Measurements from ENCODE around the gene IL1R1.

Gene IL1R1

GRCh38 chr2:102158011-102158755 is 15.6 kb downstream of the IL1R1 start:
- Histone ChIP-seq H3K27me3 (ENCODE audit: control insufficient read depth in 1 of 2, insufficient read depth in 2 of 2, low read length in 2 of 2) (no peaks in the 10 kb centered on the region), H3K4me1 (ENCODE audit: insufficient read depth, low read length) (no peaks in the 10 kb centered on the region), H3K9ac (ENCODE audit: low read length) (no peak overlapping the region), H3K4me3 (ENCODE audit: low read depth in 1 of 2, low read length in 2 of 2) (no peak overlapping the region), H3K27ac (ENCODE audit: low read depth, low read length) (no peak overlapping the region), H3K36me3 (ENCODE audit: insufficient read depth, low read length) (peaks cover 4% of the 10 kb centered on the region), H3K9me3 (ENCODE audit: low read length) (no peaks in the 10 kb centered on the region)

- no peak overlapping the region for H3K27ac ChIP-seq (ENCODE audit: low read depth, low read length)
- H3K36me3 ChIP-seq (ENCODE audit: insufficient read depth, low read length) = peaks cover 4% of the 10 kb centered on the region
- no peaks in the 10 kb centered on the region for H3K27me3 ChIP-seq (ENCODE audit: control insufficient read depth in 1 of 2, insufficient read depth in 2 of 2, low read length in 2 of 2)
- H3K9me3 ChIP-seq (ENCODE audit: low read length) = no peaks in the 10 kb centered on the region
- H3K4me3 ChIP-seq (ENCODE audit: low read depth in 1 of 2, low read length in 2 of 2) = no peak overlapping the region
- H3K9ac ChIP-seq (ENCODE audit: low read length) = no peak overlapping the region
- H3K4me1 ChIP-seq (ENCODE audit: insufficient read depth, low read length) = no peaks in the 10 kb centered on the region
These were observed 16.7 kb downstream of the IL1R1 start for GRCh38 chr2:102159295-102159694.

GRCh38 chr2:102166189-102166845 is 23.8 kb downstream of the IL1R1 start:
- Histone ChIP-seq H3K27me3 (ENCODE audit: control insufficient read depth in 1 of 2, insufficient read depth in 2 of 2, low read length in 2 of 2) (no peaks in the 10 kb centered on the region), H3K27ac (ENCODE audit: low read depth, low read length) (no peak overlapping the region), H3K9ac (ENCODE audit: low read length) (no peak overlapping the region), H3K4me1 (ENCODE audit: insufficient read depth, low read length) (peaks cover 6% of the 10 kb centered on the region), H3K4me3 (ENCODE audit: low read depth in 1 of 2, low read length in 2 of 2) (no peak overlapping the region), H3K9me3 (ENCODE audit: low read length) (no peaks in the 10 kb centered on the region), H3K36me3 (ENCODE audit: insufficient read depth, low read length) (no peaks in the 10 kb centered on the region)

GRCh38 chr2:102168026-102168771 is 25.7 kb downstream of the IL1R1 start:
- peaks cover 6% of the 10 kb centered on the region for H3K4me1 ChIP-seq (ENCODE audit: insufficient read depth, low read length)
- H3K27me3 ChIP-seq (ENCODE audit: control insufficient read depth in 1 of 2, insufficient read depth in 2 of 2, low read length in 2 of 2) = no peaks in the 10 kb centered on the region
- H3K36me3 ChIP-seq (ENCODE audit: insufficient read depth, low read length) = peaks cover 13% of the 10 kb centered on the region

GRCh38 chr2:102171946-102172345 is 29.4 kb downstream of the IL1R1 start:
- no peak overlapping the region for H3K9ac ChIP-seq (ENCODE audit: low read length)
- no peaks in the 10 kb centered on the region for H3K9me3 ChIP-seq (ENCODE audit: low read length)
- no peaks in the 10 kb centered on the region for H3K27me3 ChIP-seq (ENCODE audit: control insufficient read depth in 1 of 2, insufficient read depth in 2 of 2, low read length in 2 of 2)
- H3K4me1 ChIP-seq (ENCODE audit: insufficient read depth, low read length) = no peaks in the 10 kb centered on the region
- peaks cover 13% of the 10 kb centered on the region for H3K36me3 ChIP-seq (ENCODE audit: insufficient read depth, low read length)
- H3K4me3 ChIP-seq (ENCODE audit: low read depth in 1 of 2, low read length in 2 of 2) = no peak overlapping the region
- no peak overlapping the region for H3K27ac ChIP-seq (ENCODE audit: low read depth, low read length)

More at GRCh38 chr2:102168026-102168771, 25.7 kb downstream of the IL1R1 start:
- H3K9ac ChIP-seq (ENCODE audit: low read length) = no peak overlapping the region
- H3K4me3 ChIP-seq (ENCODE audit: low read depth in 1 of 2, low read length in 2 of 2) = no peak overlapping the region
- no peak overlapping the region for H3K27ac ChIP-seq (ENCODE audit: low read depth, low read length)
- no peaks in the 10 kb centered on the region for H3K9me3 ChIP-seq (ENCODE audit: low read length)

GRCh38 chr2:102172745-102173144 is 30.2 kb downstream of the IL1R1 start:
- Histone ChIP-seq H3K4me1 (ENCODE audit: insufficient read depth, low read length) (no peaks in the 10 kb centered on the region), H3K9ac (ENCODE audit: low read length) (no peak overlapping the region), H3K4me3 (ENCODE audit: low read depth in 1 of 2, low read length in 2 of 2) (no peak overlapping the region), H3K27me3 (ENCODE audit: control insufficient read depth in 1 of 2, insufficient read depth in 2 of 2, low read length in 2 of 2) (no peaks in the 10 kb centered on the region), H3K27ac (ENCODE audit: low read depth, low read length) (no peak overlapping the region), H3K36me3 (ENCODE audit: insufficient read depth, low read length) (peaks cover 13% of the 10 kb centered on the region), H3K9me3 (ENCODE audit: low read length) (no peaks in the 10 kb centered on the region)

GRCh38 chr2:102176172-102176571 is 33.6 kb downstream of the IL1R1 start:
- H3K36me3 ChIP-seq (ENCODE audit: insufficient read depth, low read length) = peaks cover 13% of the 10 kb centered on the region
- H3K4me3 ChIP-seq (ENCODE audit: low read depth in 1 of 2, low read length in 2 of 2) = no peak overlapping the region
- H3K9me3 ChIP-seq (ENCODE audit: low read length) = no peaks in the 10 kb centered on the region
- H3K27me3 ChIP-seq (ENCODE audit: control insufficient read depth in 1 of 2, insufficient read depth in 2 of 2, low read length in 2 of 2) = no peaks in the 10 kb centered on the region
- H3K4me1 ChIP-seq (ENCODE audit: insufficient read depth, low read length) = no peaks in the 10 kb centered on the region
- H3K9ac ChIP-seq (ENCODE audit: low read length) = no peak overlapping the region
- no peak overlapping the region for H3K27ac ChIP-seq (ENCODE audit: low read depth, low read length)

GRCh38 chr2:102177814-102178478 is 35.4 kb downstream of the IL1R1 start:
- Histone ChIP-seq H3K27ac (ENCODE audit: low read depth, low read length) (no peak overlapping the region), H3K9ac (ENCODE audit: low read length) (no peak overlapping the region), H3K4me1 (ENCODE audit: insufficient read depth, low read length) (no peaks in the 10 kb centered on the region), H3K27me3 (ENCODE audit: control insufficient read depth in 1 of 2, insufficient read depth in 2 of 2, low read length in 2 of 2) (no peaks in the 10 kb centered on the region), H3K36me3 (ENCODE audit: insufficient read depth, low read length) (peaks cover under 1% of the 10 kb centered on the region), H3K9me3 (ENCODE audit: low read length) (no peaks in the 10 kb centered on the region), H3K4me3 (ENCODE audit: low read depth in 1 of 2, low read length in 2 of 2) (no peak overlapping the region)

- Histone ChIP-seq H3K9ac (ENCODE audit: low read length) (no peak overlapping the region), H3K36me3 (ENCODE audit: insufficient read depth, low read length) (no peaks in the 10 kb centered on the region), H3K4me3 (ENCODE audit: low read depth in 1 of 2, low read length in 2 of 2) (no peak overlapping the region), H3K9me3 (ENCODE audit: low read length) (no peaks in the 10 kb centered on the region), H3K27ac (ENCODE audit: low read depth, low read length) (no peak overlapping the region), H3K27me3 (ENCODE audit: control insufficient read depth in 1 of 2, insufficient read depth in 2 of 2, low read length in 2 of 2) (no peaks in the 10 kb centered on the region), H3K4me1 (ENCODE audit: insufficient read depth, low read length) (no peaks in the 10 kb centered on the region)
These were observed 36.5 kb downstream of the IL1R1 start for GRCh38 chr2:102179061-102179460.

- Histone ChIP-seq H3K9me3 (ENCODE audit: low read length) (no peaks in the 10 kb centered on the region), H3K9ac (ENCODE audit: low read length) (no peak overlapping the region), H3K36me3 (ENCODE audit: insufficient read depth, low read length) (no peaks in the 10 kb centered on the region), H3K27me3 (ENCODE audit: control insufficient read depth in 1 of 2, insufficient read depth in 2 of 2, low read length in 2 of 2) (no peaks in the 10 kb centered on the region), H3K4me3 (ENCODE audit: low read depth in 1 of 2, low read length in 2 of 2) (no peak overlapping the region), H3K27ac (ENCODE audit: low read depth, low read length) (no peak overlapping the region), H3K4me1 (ENCODE audit: insufficient read depth, low read length) (no peaks in the 10 kb centered on the region)
These were observed 37.5 kb downstream of the IL1R1 start for GRCh38 chr2:102179788-102180686.

All from muscle layer of colon (tissue), 2 donors.